ENCODE results near the gene MTR.

The MTR gene

DNA sequence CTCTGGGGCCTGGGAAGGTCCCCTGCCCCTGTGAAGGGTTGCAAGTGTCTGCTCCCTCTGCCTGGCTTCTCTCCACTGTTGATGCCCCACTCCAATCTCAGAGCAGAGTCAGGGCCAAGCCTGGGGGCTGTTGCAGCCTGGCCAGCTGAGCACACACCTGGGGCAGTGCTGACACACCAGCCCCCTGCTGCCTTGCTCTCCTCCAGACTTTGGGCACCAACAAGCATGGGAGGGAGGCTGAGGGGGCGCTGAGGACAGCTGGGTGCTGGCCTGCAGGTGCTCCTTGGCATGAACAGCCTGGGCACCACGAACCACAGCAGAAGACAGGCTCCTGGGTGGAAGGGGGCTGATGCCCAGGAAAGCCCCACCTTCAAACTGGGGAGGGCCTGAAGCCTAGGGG is 9.6 kb upstream of the MTR start:
- no peak for DNase-seq

DNA sequence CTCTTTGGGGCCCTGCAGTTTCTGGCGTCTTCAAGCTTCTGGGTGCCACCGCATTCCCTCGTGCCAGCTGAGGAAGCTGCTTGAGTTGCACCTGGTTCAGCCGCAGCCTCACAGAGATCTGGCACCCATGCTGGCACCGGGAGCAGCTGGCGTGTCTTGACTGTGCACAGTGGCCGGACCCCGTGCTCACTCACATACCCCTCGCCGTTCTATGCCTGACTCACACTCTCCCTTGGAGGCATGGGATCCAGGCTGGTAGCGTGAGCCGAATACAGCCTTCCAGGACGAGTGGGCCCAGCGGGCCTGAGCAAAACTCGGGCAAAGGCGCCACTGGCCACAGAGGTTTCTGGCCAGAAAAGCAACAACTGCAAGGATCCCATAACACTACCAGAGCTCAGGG is 8.6 kb upstream of the MTR start:
- no peak for DNase-seq

DNA sequence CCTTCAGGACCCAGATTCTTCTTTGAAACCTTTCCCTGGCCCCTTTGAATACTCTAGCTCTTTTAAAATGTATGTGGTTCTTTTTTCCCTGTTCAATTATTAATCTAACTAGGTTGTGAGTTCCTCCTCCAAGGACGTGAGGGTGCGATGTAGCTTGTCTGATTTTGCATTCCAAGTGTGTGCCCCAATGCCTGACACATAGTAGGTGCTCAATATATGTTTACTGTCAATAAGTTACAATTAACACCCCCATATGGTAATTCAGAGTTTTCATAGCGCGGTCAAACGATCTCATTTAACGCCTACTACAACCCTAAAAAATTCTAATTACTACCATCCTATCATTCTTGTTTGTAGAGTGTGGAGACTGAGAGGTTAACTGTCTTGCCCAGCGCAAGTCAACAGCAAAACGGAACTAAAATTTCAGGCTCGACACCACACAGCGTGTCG is 482 bp upstream of the MTR start:
- no peak for DNase-seq

DNA sequence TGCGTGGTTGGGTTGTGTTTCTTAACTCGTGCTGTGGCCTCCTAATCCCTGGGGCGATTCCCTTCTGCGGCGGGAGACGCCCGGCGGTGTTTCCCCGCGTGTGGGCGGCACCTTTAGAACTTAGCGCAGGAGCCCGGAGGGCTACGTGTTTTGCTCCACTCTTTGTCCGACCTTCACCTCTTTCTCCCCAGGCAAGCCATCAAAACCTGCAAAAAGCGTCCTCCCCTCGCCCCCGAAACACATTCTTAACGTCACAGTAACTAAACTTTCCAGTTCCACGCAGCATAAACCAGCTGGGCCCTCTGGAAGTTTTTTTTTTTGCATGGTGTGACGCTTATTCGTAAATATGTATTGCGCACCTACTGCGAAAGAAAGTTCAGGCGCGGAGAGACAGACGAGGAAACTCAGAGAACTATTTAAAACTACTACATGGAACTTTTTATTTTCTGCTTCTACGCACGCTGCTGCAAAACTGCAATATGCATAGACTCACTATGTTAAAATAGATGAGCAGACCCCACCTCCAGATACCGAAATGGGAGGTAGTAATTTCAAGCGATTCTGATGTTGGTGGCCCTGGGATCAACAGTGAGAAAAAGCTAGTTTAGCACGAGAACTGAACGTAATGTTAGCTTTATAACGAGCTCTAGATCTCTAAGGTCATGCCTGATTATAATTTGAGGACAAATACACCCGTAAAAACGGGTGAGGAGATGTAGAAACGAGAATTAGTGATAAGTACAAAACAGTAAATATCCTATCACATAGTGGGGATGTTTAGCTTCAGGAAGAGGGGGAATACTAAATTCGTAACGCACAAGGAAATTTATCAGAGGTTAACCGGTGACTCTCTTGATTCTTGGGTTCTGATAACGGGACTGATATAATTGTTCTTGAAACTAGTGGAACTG is 920 bp downstream of the MTR start:
- DNase-seq: peak; percentile 23

DNA sequence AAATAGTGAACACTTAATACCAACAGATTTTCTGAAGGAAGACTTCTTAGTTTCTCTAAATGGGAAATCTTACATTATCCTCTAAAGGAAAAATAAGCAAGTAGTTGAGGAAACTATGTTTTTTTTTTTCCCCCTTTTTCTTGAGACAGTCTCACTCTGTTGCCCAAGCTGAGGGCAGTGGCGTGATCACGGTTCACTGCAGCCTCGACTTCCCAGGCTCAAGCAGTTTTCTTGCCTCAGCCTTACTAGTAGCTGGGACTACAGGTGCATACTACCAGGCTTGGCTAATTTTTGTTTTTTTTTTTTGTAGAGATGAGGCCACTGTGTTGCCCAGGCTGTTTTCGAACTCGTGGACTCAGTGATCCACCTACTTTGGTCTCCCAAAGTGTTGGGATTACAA is 3.9 kb downstream of the MTR start:
- DNase-seq: no peak

DNA sequence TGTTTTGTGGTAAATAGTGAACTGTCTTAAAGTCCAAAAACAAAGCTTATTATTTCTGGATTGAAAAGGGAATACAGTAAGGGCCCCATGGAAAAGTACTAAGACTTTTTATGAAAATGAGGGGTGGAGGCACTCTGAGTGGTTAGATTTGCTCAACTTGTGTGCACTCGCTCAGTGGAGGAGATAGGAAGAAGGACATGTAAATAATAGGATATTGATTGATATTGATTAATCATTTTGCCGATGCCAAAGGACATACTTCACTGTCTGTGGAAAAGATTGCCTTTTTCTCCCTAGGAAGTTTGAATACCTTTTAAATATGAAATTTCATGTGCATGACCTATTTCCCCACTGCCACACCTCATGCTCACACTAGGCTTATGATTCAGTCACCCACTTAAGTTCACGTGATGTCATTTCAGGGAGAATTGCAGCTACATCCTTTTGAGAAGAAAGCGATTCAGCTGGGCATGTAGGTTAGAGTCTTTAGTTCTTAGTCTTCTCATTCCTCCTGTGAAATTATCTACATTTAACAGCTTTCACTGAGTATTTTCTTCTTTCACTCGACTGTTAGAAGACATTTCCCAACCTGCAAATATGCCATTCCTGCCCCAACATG is 5.0 kb downstream of the MTR start:
- DNase-seq: no peak

DNA sequence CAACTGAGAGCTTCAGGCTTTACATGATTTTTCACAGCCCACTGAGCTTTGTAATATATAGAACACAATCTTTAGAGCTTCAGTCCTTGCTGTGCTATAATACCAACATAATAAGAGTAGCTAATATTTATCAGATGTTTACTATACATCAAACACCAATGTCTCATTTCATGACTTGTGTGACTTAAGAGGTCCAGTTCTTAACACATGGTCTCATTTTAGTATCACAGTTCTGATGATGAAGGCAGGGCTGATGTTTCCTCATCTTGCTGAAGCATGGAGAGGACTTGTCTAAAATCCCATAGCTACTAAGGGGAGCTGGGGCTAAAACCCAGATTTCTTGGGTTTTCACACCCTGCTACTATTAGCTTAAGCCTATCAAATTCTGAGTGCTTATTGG is 5.5 kb downstream of the MTR start:
- DNase-seq: no peak

DNA sequence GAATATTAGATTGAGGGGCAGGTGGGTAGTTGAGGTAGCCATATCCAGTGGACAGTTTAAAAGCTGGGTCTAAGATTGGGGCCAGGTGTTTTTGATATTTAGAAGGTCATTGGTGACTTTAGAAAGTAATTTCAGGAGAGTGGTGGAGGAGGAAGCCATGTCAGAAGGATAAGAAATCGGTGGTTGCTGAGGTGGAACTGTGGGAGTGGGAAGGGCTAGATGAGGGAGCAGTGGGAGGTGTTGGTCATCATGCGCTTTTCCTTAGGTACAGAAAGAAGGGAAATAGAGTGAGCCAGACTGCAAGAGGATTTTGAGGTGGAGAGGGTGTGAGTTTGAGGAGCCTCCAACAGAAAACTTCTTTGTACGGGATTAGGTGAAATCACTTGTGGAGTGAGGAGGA is 7.2 kb downstream of the MTR start:
- DNase-seq: no peak

DNA sequence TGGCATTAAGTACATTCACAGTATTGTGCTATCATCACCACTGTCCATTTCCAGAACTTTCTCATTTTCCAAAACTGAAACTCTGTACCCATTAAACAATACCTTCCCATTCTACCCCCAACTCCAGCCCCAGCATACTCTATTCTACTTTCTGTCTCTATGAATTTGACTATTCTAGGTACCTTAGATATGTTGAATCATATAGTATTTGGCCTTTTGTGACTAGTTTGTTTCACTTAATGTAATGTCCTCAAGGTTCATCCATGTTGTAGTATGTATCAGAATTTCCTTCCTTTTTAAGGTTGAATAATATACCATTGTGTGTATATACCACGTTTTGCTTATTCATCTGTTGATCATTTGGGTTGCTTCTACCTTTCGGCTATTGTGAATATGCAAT is 11.5 kb downstream of the MTR start:
- DNase-seq: no peak

DNA sequence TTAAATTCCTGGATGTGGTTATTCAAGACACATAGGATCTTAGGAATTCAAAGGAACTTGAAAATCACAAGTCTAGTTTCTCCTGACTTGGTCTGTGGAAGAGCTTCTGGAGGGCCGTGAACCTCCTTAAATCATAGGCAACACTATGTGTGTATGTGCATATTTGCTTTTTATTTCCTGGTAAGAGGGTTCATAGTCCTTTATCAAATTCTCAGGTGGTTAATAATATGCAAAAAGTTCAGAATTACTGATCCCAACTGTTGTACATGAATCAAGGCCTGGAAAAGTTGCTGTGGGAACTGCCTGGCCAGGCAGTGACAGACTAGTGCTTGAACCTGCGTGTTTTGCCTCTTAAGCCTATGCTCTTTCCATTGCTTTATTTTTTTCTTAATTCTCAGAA is 12.9 kb downstream of the MTR start:
- DNase-seq: no peak

DNA sequence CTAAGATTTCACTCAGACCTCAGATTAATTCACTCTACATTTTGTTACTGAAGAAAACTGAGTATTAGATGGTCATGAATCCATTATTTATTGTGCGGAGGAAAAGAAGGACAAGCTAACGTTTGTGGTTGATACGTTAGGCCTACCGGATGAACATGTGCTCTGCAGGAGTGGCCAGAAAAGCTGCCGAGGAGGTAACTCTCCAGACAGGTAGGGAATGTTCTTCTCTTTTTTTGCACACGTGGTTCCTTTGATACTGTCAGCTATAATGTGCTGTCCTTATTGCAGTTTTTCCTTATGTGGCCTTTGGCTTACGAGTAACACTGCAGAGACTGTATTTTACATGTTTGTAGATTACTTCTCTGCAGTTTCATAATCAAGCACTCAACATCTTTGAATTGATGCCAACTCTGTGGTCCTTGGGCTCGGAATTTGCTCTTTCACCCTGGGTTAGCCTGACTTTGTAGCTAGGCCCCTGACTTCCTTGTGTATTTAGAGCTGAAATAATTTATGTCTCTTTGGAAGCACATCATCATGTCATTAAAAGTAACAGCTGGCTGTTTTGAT is 13.6 kb downstream of the MTR start:
- DNase-seq: no peak

DNA sequence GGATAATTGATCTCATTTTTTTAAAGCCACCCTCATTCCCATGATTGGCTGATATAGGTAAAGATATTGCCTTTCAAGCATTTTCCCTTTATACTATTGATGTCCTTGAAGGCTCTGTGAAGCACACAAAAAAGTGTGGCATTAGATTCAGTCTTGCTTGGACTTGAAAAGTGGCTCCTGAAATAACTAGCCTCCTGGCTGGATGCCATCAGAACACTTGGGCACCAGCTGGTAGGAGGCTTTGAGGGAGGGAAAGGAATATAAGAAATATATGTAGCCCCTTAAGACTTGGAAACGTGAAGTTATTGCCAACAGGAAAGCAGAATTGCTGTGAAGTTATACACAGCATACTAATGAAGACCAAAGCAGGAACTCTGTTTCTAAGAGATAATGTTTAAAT is 14.1 kb downstream of the MTR start:
- no peak for DNase-seq

DNA sequence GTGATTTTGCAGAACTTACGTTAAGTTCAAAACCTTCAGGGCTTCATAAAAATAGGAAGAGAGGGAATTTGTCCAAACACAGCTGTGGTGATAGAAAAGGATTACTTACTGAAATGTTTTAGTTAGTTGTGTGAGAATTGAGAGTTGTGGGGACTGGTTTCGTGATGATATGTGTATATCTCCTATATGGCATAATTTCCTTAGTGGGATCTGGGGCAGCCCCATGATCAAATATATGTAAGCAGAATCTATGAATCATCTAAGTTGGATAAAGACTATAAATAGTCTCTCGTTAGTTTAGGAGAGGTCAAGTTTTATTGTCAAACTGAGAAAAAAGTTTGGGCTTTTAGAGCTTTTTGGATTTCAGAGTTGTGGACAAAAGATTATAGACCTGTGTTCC is 14.9 kb downstream of the MTR start:
- DNase-seq: no peak

DNA sequence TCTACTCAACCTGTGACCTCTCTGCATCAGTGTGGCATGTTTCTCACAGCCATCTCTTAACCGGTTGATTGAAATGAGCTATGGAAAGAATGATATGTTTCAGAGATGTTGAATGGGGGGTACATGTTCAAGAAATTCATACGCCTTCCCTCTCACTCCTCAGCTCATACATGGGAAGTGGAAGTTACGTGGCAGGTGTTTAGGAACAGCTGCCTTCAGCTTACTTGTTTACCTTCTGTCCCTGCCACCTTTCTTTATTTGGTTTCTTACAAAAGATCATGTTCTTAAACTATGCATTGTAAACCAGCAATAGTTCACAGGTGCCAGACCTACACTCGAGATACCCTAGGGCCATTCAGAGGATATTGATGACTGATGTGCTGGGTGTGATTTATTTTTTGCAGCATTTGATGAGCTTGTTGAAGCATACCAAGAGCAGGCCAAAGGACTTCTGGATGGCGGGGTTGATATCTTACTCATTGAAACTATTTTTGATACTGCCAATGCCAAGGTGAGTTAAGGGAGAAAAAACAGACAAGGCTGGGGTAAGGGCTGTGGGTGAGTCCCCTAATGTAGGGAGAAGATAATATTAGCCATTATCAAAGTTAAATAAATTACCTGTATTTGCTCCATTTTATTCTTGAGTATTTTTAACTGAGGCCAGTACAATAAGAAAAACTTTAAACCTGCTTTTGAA is 17.4 kb downstream of the MTR start:
- DNase-seq: no peak

DNA sequence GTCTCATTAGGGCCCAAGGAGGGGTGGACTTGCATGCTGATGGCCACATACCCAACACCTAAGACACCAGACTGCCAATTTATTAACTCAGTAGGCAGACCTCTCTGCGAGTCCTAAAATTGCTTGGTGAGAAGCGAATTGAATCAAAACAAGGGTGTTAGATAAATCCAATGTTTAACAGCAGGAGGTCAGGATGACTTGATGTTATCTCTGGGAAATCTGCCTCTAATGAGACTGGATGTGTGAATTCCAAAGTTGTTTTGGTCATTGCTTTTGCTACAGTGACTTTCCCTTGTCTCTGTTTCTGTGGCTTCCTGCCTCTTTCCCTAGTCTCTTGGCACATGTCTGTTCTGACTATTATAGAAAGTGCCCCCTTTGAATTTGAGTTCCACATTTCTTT is 20.8 kb downstream of the MTR start:
- no peak for DNase-seq

DNA sequence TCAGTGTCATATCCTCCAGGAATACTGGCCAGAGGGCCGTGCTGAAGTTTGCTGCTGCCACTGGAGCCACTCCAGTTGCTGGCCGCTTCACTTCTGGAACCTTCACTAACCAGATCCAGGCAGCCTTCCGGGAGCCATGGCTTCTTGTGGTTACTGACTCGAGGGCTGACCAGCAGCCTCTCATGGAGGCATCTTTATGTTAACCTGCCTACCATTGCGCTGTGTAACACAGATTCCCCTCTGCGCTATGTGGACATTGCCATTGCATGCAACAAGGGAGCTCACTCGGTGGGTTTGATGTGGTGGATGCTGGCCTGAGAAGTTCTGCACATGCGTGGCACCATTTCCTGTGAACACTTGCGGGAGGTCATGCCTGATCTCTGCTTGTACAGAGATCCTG is 24.8 kb downstream of the MTR start:
- DNase-seq: no peak

DNA sequence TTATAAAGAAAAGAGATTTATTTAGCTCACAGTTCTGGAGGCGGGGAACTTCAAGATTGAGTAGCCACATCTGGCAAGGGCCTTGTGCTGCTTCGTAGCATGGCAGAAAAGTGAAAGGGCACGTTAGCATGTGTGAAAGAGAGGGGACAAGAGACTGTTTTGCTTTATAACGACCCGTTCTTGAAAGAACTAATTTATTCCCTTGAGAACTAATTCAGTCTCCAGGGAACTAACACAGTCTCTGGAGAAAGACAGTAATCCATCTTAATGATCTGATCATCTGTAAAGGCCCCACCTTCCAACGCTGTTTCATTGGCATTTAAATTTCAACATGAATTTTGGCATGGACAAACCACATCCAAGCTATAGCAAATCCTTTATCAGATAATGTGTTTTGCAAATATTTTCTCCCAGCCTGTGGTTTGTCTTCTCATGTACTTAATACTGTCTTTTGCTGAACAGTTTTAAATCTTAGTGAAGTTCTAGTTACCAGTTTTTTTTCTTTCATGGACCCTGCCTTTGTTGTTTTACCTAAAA is 26.1 kb downstream of the MTR start:
- no peak for DNase-seq

DNA sequence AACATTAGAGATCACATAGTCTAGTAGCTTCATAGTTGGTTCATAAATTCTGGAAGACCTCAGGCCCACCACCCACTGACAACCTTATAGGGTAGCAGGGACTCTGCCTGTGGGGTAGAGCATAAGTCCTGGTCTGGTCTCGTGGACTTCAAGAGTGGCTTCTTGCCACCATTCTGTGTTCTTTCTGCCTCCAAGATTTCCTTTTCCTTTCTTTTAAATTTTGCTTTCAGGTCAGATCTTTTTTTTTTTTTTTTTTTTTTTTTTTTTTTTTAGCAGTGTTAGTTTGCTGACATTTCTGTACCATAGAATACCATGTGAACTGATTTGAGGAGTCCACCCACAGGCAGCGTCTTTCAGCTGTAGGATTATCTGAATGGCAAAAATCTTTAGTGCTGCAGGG is 28.5 kb downstream of the MTR start:
- no peak for DNase-seq

DNA sequence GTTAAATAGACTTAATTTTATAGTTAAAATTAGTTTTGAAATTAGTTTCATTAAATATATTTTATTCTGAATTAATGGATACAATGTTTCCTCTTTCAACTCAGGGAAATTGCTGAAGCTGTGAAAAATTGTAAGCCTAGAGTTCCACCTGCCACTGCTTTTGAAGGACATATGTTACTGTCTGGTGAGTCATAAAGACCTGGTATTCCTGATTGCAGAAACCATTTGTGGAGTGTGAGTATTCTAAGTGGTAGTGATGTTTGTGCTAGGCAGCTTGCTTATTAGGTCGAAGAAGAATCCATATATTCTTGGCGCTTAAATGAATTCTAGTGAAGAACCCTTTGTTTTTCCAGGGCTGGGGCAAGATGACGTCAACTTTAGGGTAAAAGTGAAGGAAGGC is 34.0 kb downstream of the MTR start:
- no peak for DNase-seq

DNA sequence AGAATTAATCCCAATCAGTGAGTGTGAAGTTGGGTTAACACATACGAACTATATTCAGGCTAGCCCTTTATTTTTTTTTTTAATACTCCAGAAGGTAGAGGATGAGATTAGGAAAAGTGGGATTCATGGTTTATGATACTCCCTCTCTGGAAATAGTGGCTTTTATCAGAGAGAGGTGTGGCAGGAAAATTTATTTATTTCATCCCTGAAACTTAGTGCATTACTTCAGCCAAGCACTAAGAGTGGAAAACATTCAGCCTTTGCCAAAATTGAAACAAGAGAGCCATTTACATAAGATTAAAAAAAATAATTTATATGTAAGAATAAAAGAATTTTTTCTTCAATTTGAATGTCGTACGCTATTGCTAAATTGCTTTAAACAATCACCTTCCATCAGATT is 35.0 kb downstream of the MTR start:
- DNase-seq: no peak

DNA sequence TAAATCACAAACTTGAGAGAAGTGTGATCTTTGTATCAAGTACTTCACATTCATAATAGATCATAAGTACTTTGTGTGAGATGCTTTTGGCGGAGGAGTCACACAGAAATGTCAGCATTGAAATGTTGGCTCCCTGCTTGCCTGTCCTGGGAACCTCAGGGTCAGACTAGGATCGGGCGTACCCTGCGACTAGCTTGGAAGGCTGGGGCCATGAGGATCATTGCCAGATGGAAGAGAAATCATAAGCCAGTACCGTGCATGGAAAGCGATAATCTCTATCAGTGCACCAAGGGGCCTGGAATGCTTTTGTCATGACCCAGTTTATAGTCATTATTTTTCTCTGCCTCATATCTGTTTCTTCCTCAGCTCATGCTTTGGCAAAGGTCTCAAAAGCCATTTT is 35.5 kb downstream of the MTR start:
- no peak for DNase-seq

DNA sequence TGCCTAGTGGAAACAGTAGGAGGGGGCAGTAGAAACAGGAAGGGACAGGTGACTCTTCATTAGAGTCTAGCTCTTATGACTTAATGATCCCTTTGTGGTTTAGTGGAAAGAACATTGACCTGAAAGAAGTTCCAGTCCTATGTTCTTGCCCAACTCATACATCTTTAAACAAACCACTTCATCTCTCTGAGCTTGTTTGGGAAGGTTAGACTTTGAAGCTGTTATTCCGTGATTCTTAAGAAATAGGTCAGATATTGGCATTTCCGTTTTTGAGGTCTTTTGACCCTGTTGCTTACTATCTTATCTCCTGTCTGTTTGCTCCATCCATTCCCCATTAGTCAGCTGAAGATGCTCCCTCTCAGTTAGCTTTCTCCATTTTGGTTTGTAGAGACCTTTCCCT is 38.5 kb downstream of the MTR start:
- DNase-seq: no peak

DNA sequence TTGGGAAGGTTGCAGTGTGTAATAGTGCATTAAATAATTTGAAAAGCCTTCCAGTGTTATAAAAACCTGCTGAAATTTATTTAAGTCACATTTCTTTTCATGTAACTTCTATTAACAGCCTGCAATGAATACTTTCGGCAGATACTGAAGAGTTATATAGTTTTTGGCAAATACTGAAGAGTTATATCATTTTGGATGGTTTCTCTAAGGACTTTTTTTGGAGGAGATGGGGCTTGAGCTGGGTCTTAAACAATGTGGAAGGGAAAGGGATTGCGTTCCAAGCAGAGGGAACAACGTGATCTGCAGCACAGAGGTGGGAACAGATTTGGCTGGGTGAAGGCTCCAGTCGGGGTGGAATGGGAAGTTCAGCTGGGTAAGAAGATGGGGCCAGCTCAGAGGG is 39.8 kb downstream of the MTR start:
- no peak for DNase-seq

DNA sequence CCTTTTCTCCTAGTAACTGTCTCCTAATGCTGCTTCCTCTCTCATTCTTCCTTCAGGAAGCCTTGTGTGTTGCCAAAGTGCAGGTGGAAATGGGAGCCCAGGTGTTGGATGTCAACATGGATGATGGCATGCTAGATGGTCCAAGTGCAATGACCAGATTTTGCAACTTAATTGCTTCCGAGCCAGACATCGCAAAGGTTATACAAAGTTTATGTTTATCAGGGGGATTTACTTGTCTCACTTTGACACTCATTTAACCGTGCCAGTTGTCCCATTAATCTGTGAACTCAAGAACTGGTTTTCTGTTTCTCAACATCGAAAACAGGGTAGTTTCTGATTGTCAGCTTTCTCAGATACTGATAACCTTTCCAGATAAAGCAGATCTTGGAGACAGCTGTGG is 40.4 kb downstream of the MTR start:
- no peak for DNase-seq

Measured in MV-4-11 (cell line).